ENCODE data around the gene ZCWPW1. TPM values are rescaled to one million over a fixed set of nuclear protein-coding genes. Genes with fewer than 3 reads are reported as not detected.

Gene ZCWPW1
- total and polyA plus RNA-seq, 2 experiments from 2014 or later = 0.59 to 2.7 TPM

DNA sequence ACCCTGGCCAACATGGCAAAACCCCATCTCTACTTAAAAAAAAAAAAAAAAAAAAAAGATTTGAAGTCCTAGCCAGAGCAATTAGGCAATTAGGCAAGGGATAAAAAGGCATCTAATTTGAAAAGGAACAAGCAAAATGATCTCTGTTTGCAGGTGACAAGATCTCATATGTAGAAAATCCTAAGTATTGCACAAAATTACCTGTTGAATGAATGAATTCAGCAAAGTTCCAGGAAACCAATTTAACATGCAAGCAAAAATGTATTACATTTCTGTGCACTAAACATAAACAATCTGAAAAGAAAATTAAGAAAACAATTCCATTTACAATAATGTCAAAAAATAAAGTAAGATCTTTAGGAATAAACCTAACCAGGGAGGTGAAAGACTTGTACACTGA lies 65.4 kb downstream of the ZCWPW1 start:
- no peak for ATAC-seq
- H3K36me3 Mint-ChIP-seq (ENCODE audit: low read depth) = peaks cover 71% of the 10 kb centered on the region
- peaks cover 22% of the 10 kb centered on the region for H3K36me3 ChIP-seq (ENCODE audit: insufficient read depth)
- H3K27ac Mint-ChIP-seq = no peak overlapping the region
- H4K20me1 ChIP-seq (replicated peaks; ENCODE audit: insufficient read depth) = no peaks in the 10 kb centered on the region; the same call in none of the 2 replicates
- H3K27me3 ChIP-seq (ENCODE audit: insufficient read depth) = no peaks in the 10 kb centered on the region
- no peak overlapping the region for H3K27ac ChIP-seq (ENCODE audit: low read depth)
- H3K4me2 ChIP-seq = no peak overlapping the region
- H3K4me1 ChIP-seq (ENCODE audit: insufficient read depth) = no peaks in the 10 kb centered on the region
- TF ChIP-seq ETS1 (IDR thresholded peaks at IDR 0.05) (no peak), NANOG (IDR thresholded peaks at IDR 0.05; ENCODE audit: borderline replicate concordance) (no peak), EZH2phosphoT487 (IDR thresholded peaks at IDR 0.05; ENCODE audit: unreplicated experiment) (no peak), REST (IDR thresholded peaks at IDR 0.05; ENCODE audit: unreplicated experiment) (no peak), CREB1 (CRISPR knock-in tag; IDR thresholded peaks at IDR 0.05; ENCODE audit: low read depth) (no peak), ZNF331 (CRISPR knock-in tag; IDR thresholded peaks at IDR 0.05; ENCODE audit: low read depth) (no peak), POLR2AphosphoS5 (IDR thresholded peaks at IDR 0.05; ENCODE audit: low read depth) (no peak), JUNB (IDR thresholded peaks at IDR 0.05; ENCODE audit: unreplicated experiment) (no peak), EZH2 (IDR thresholded peaks at IDR 0.05; ENCODE audit: low read depth, unreplicated experiment) (no peak), CTCF (conservative IDR thresholded peaks at IDR 0.05; ENCODE audit: low read depth in 2 of 2) (no peak)
- TF ChIP-seq, protein P1, sequence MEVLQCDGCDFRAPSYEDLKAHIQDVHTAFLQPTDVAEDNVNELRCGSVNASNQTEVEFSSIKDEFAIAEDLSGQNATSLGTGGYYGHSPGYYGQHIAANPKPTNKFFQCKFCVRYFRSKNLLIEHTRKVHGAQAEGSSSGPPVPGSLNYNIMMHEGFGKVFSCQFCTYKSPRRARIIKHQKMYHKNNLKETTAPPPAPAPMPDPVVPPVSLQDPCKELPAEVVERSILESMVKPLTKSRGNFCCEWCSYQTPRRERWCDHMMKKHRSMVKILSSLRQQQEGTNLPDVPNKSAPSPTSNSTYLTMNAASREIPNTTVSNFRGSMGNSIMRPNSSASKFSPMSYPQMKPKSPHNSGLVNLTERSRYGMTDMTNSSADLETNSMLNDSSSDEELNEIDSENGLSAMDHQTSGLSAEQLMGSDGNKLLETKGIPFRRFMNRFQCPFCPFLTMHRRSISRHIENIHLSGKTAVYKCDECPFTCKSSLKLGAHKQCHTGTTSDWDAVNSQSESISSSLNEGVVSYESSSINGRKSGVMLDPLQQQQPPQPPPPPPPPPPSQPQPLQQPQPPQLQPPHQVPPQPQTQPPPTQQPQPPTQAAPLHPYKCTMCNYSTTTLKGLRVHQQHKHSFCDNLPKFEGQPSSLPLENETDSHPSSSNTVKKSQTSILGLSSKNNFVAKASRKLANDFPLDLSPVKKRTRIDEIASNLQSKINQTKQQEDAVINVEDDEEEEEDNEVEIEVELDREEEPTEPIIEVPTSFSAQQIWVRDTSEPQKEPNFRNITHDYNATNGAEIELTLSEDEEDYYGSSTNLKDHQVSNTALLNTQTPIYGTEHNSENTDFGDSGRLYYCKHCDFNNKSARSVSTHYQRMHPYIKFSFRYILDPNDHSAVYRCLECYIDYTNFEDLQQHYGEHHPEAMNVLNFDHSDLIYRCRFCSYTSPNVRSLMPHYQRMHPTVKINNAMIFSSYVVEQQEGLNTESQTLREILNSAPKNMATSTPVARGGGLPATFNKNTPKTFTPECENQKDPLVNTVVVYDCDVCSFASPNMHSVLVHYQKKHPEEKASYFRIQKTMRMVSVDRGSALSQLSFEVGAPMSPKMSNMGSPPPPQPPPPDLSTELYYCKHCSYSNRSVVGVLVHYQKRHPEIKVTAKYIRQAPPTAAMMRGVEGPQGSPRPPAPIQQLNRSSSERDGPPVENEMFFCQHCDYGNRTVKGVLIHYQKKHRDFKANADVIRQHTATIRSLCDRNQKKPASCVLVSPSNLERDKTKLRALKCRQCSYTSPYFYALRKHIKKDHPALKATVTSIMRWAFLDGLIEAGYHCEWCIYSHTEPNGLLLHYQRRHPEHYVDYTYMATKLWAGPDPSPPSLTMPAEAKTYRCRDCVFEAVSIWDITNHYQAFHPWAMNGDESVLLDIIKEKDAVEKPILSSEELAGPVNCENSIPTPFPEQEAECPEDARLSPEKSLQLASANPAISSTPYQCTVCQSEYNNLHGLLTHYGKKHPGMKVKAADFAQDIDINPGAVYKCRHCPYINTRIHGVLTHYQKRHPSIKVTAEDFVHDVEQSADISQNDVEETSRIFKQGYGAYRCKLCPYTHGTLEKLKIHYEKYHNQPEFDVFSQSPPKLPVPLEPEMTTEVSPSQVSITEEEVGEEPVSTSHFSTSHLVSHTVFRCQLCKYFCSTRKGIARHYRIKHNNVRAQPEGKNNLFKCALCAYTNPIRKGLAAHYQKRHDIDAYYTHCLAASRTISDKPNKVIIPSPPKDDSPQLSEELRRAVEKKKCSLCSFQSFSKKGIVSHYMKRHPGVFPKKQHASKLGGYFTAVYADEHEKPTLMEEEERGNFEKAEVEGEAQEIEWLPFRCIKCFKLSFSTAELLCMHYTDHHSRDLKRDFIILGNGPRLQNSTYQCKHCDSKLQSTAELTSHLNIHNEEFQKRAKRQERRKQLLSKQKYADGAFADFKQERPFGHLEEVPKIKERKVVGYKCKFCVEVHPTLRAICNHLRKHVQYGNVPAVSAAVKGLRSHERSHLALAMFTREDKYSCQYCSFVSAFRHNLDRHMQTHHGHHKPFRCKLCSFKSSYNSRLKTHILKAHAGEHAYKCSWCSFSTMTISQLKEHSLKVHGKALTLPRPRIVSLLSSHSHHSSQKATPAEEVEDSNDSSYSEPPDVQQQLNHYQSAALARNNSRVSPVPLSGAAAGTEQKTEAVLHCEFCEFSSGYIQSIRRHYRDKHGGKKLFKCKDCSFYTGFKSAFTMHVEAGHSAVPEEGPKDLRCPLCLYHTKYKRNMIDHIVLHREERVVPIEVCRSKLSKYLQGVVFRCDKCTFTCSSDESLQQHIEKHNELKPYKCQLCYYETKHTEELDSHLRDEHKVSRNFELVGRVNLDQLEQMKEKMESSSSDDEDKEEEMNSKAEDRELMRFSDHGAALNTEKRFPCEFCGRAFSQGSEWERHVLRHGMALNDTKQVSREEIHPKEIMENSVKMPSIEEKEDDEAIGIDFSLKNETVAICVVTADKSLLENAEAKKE (CRISPR knock-in tag; IDR thresholded peaks at IDR 0.05) = no peak
- no peak overlapping the region for H3K4me3 Mint-ChIP-seq
- H3K27me3 Mint-ChIP-seq (ENCODE audit: insufficient read depth, low read depth, poor library complexity) = peaks cover 14% of the 10 kb centered on the region
- no peaks in the 10 kb centered on the region for H3K9me2 ChIP-seq (ENCODE audit: insufficient read depth)
- 0 out of 2 replicates have a peak, but pooled peaks cover 3% of the 10 kb centered on the region for H3F3A ChIP-seq (replicated peaks; ENCODE audit: low read depth)
- no peak for DNase-seq (ENCODE audit: low spot score)
- H2AFZ ChIP-seq = no peak overlapping the region
- H3K4me1 Mint-ChIP-seq = peaks cover 8% of the 10 kb centered on the region; the same call in 2 of the 3 replicates
- no peaks in the 10 kb centered on the region for H3K9me3 Mint-ChIP-seq
- H3K4me3 ChIP-seq = no peak overlapping the region
- no peaks in the 10 kb centered on the region for H3K79me2 ChIP-seq (replicated peaks; ENCODE audit: insufficient read depth)

All from GM23338 (cell line).